Measurements from ENCODE around the gene UBE2E2.

DNA sequence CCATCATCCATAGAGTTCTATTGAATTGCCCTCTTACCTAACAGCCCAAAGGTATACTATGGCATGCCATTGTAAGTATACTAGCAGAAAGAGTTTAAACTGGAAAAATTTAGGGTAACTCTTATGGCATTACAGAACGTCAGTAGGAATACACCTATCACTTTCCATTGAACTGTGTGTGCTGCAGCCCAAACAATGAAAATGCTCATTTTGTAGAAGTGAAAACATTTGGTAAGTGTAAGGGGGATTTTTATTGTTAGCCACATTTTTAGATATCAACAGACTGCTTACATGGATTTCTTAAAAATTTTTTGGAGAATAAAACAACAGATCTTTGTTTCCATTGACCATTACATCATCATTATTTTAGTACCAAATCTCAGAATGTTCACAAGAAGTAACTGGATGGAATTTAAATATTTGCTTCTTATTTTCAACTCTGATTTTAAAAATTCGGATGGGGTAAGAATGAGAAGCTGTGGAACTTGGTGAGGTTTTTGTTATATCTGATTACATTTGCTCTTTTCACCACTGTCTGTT lies 245.9 kb downstream of the UBE2E2 start:
- TF ChIP-seq ZNF8 (CRISPR knock-in tag; IDR thresholded peaks at IDR 0.05) (no peak), CSDC2 (CRISPR knock-in tag; IDR thresholded peaks at IDR 0.05) (no peak), ARNTL (CRISPR knock-in tag; IDR thresholded peaks at IDR 0.05; ENCODE audit: borderline replicate concordance, low read depth) (no peak), ZFP3 (CRISPR knock-in tag; IDR thresholded peaks at IDR 0.05) (no peak), ZNF70 (CRISPR knock-in tag; IDR thresholded peaks at IDR 0.05) (no peak), ESRRG (CRISPR knock-in tag; IDR thresholded peaks at IDR 0.05) (no peak), TOX (CRISPR knock-in tag; IDR thresholded peaks at IDR 0.05; ENCODE audit: borderline replicate concordance) (no peak), BACH2 (CRISPR knock-in tag; IDR thresholded peaks at IDR 0.05; ENCODE audit: borderline replicate concordance) (no peak), SNAI2 (CRISPR knock-in tag; IDR thresholded peaks at IDR 0.05) (no peak), PATZ1 (CRISPR knock-in tag; IDR thresholded peaks at IDR 0.05; ENCODE audit: borderline replicate concordance) (no peak)
- TF ChIP-seq, protein P1, sequence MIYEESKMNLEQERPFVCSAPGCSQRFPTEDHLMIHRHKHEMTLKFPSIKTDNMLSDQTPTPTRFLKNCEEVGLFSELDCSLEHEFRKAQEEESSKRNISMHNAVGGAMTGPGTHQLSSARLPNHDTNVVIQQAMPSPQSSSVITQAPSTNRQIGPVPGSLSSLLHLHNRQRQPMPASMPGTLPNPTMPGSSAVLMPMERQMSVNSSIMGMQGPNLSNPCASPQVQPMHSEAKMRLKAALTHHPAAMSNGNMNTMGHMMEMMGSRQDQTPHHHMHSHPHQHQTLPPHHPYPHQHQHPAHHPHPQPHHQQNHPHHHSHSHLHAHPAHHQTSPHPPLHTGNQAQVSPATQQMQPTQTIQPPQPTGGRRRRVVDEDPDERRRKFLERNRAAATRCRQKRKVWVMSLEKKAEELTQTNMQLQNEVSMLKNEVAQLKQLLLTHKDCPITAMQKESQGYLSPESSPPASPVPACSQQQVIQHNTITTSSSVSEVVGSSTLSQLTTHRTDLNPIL (CRISPR knock-in tag; IDR thresholded peaks at IDR 0.05; ENCODE audit: low read depth) = no peak
- TF ChIP-seq, protein P2, sequence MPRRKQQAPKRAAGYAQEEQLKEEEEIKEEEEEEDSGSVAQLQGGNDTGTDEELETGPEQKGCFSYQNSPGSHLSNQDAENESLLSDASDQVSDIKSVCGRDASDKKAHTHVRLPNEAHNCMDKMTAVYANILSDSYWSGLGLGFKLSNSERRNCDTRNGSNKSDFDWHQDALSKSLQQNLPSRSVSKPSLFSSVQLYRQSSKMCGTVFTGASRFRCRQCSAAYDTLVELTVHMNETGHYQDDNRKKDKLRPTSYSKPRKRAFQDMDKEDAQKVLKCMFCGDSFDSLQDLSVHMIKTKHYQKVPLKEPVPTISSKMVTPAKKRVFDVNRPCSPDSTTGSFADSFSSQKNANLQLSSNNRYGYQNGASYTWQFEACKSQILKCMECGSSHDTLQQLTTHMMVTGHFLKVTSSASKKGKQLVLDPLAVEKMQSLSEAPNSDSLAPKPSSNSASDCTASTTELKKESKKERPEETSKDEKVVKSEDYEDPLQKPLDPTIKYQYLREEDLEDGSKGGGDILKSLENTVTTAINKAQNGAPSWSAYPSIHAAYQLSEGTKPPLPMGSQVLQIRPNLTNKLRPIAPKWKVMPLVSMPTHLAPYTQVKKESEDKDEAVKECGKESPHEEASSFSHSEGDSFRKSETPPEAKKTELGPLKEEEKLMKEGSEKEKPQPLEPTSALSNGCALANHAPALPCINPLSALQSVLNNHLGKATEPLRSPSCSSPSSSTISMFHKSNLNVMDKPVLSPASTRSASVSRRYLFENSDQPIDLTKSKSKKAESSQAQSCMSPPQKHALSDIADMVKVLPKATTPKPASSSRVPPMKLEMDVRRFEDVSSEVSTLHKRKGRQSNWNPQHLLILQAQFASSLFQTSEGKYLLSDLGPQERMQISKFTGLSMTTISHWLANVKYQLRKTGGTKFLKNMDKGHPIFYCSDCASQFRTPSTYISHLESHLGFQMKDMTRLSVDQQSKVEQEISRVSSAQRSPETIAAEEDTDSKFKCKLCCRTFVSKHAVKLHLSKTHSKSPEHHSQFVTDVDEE (CRISPR knock-in tag; IDR thresholded peaks at IDR 0.05) = no peak
